Endothelial cell of umbilical vein (primary cell): ENCODE measurements around the gene TLDC2. TPM values are rescaled to one million over a fixed set of nuclear protein-coding genes. Genes with fewer than 3 reads are reported as not detected.

ENCODE experiments used
- BruUV-seq: library from RNA; stranded (reverse); fragments of 400-500 nt; replicated peaks from 2 replicates; lab custom pipeline; 2021; lab: Mats Ljungman, UMichigan
- CTCF ChIA-PET: fragments of 300-600, 350-600 bp; sonication (Branson Sonifier 250); formaldehyde crosslinking; loops from one replicate; lab custom pipeline; 2021; ENCODE audit warnings: antibody characterized with exemption, inconsistent platforms; lab: Charles Lee
- POLR2A ChIA-PET: fragments of 300-600, 350-600 bp; sonication (Branson Sonifier 250); formaldehyde crosslinking; loops from one replicate; lab custom pipeline; 2021; ENCODE audit warnings: antibody characterized with exemption, inconsistent platforms; lab: Charles Lee
- DNase-seq: peaks from one replicate; pipeline ENCODE4 v3.0.0-alpha.2; 2011; ENCODE audit warnings: low read depth, low spot score
- FAIRE-seq: peaks from 2 replicates; lab custom pipeline; 2011; peaks lifted over from hg19 to GRCh38; lab: Jason Lieb, UNC
- H2AFZ ChIP-seq: 2 replicates; pipeline ENCODE4 v1.6.0; 2012; ENCODE audit warnings: low read depth, low read length, control low read depth, inconsistent platforms
- H3K27ac ChIP-seq: 2 replicates; pipeline ENCODE4 v1.5.1; 2011; ENCODE audit warnings: low read depth, mild to moderate bottlenecking, control low read depth, low read length, moderate library complexity; ENCODE audit not compliant: insufficient read depth
- H3K27me3 ChIP-seq, 2 experiments: 2 replicates each; pipeline versions ENCODE4 v1.6.0 to v1.6.1; 2011; ENCODE audit warnings: low read length in 2 of 2, mixed read lengths in 1 of 2; ENCODE audit not compliant: control insufficient read depth in 2 of 2, insufficient read depth in 2 of 2
- H3K36me3 ChIP-seq, 2 experiments: 2 replicates in 1 of 2; 3 replicates in 1 of 2; pipeline ENCODE4 v1.5.1; 2011; ENCODE audit warnings: low read length in 2 of 2, mild to moderate bottlenecking in 1 of 2, moderate library complexity in 1 of 2; ENCODE audit not compliant: control insufficient read depth in 2 of 2, insufficient read depth in 2 of 2; ENCODE audit errors: extremely low read depth in 1 of 2
- H3K4me1 ChIP-seq: 3 replicates; pipeline ENCODE4 v1.5.1; 2011; ENCODE audit warnings: mild to moderate bottlenecking, low read length; ENCODE audit not compliant: control insufficient read depth, insufficient read depth; ENCODE audit errors: extremely low read depth
- H3K4me2 ChIP-seq: 2 replicates; pipeline ENCODE4 v1.6.1; 2011; ENCODE audit warnings: low read length, control low read depth, mixed read lengths; ENCODE audit not compliant: insufficient read depth
- H3K4me3 ChIP-seq, 3 experiments: fragments of 200-600 bp in 1 of 3; sonication (generic), shearing (Covaris generic) in 1 of 3; replicated peaks in 1 of 3; 2 replicates each; pipeline ENCODE4 v1.5.1; 2011 to 2016; ENCODE audit warnings: control low read depth in 3 of 3, low read length in 3 of 3, mild to moderate bottlenecking in 2 of 3, inconsistent platforms in 1 of 3, low read depth in 1 of 3, moderate library complexity in 1 of 3; ENCODE audit not compliant: insufficient read depth in 1 of 3
- H3K79me2 ChIP-seq: 2 replicates; pipeline ENCODE4 v1.6.0; 2012; ENCODE audit warnings: low read length, inconsistent platforms; ENCODE audit not compliant: control insufficient read depth, insufficient read depth
- H3K9ac ChIP-seq: replicated peaks from 2 replicates; pipeline ENCODE3; 2011; ENCODE audit warnings: low read length, control low read depth; ENCODE audit not compliant: insufficient read depth; ENCODE audit errors: extremely low read depth
- H3K9me1 ChIP-seq: replicated peaks from 3 replicates; pipeline ENCODE4 v1.6.0; 2011; ENCODE audit warnings: mild to moderate bottlenecking, low read length; ENCODE audit not compliant: control insufficient read depth, insufficient read depth; ENCODE audit errors: extremely low read depth
- H3K9me3 ChIP-seq: replicated peaks from 2 replicates; pipeline ENCODE4 v1.5.1; 2012; ENCODE audit warnings: low read length, inconsistent platforms; ENCODE audit not compliant: control insufficient read depth, insufficient read depth
- H4K20me1 ChIP-seq: replicated peaks from 2 replicates; pipeline ENCODE3; 2011; ENCODE audit warnings: mild to moderate bottlenecking, low read length; ENCODE audit not compliant: control insufficient read depth, insufficient read depth; ENCODE audit errors: extremely low read depth
- CTCF ChIP-seq, 2 donors: IDR thresholded peaks; 1 replicate in 1 of 2; 2 replicates in 1 of 2; pipeline ENCODE4 v1.5.1; 2011; ENCODE audit warnings: low read length in 2 of 2, mild to moderate bottlenecking in 2 of 2, moderate library complexity in 2 of 2, control low read depth in 1 of 2, inconsistent platforms in 1 of 2, low read depth in 1 of 2; ENCODE audit not compliant: insufficient read depth in 1 of 2; ENCODE audit errors: extremely low read depth in 1 of 2
- EZH2 ChIP-seq: IDR thresholded peaks from 2 replicates; pipeline ENCODE4 v1.6.1; 2012; ENCODE audit warnings: borderline replicate concordance, low read depth, mild to moderate bottlenecking, moderate library complexity, low read length, inconsistent platforms; ENCODE audit not compliant: severe bottlenecking
- FOS ChIP-seq: IDR thresholded peaks from 2 replicates; pipeline ENCODE4 v1.6.1; 2011; ENCODE audit warnings: mild to moderate bottlenecking, low read length, moderate library complexity, borderline replicate concordance; ENCODE audit not compliant: insufficient read depth
- GATA2 ChIP-seq: IDR thresholded peaks from 2 replicates; pipeline ENCODE4 v1.7.0; 2011; ENCODE audit warnings: low read depth, mild to moderate bottlenecking, moderate library complexity, mixed read lengths, low read length; ENCODE audit not compliant: insufficient read length, insufficient read depth
- JUN ChIP-seq: IDR thresholded peaks from 2 replicates; pipeline ENCODE4 v1.6.1; 2011; ENCODE audit warnings: borderline replicate concordance, low read depth; ENCODE audit not compliant: insufficient read length, insufficient read depth
- MAX ChIP-seq: IDR thresholded peaks from 2 replicates; pipeline ENCODE4 v1.6.1; 2011; ENCODE audit not compliant: insufficient read depth, insufficient read length
- MYC ChIP-seq: IDR thresholded peaks from one replicate; pipeline ENCODE4 v1.6.1; 2011; ENCODE audit warnings: mild to moderate bottlenecking, low read depth, low read length
- POLR2A ChIP-seq: IDR thresholded peaks from 2 replicates; pipeline ENCODE4 v1.6.1; 2012; ENCODE audit warnings: low read depth, mild to moderate bottlenecking, control low read depth, low read length
- POLR2AphosphoS5 ChIP-seq: IDR thresholded peaks from 2 replicates; pipeline ENCODE4 v1.6.1; 2012; ENCODE audit warnings: low read depth, mild to moderate bottlenecking, control low read depth, low read length, moderate library complexity; ENCODE audit not compliant: insufficient read depth
- dilution Hi-C: fragments of 300-500 bp; cut with MboI; formaldehyde crosslinking; loops from one replicate; pipeline ENCODE4 v1.15.0; 2019; ENCODE audit warnings: low sequenced_read_pairs; ENCODE audit not compliant: extremely low pct_ligation_motif_present
- intact Hi-C: fragments of 100-400 bp; cut with micrococcal nuclease; formaldehyde crosslinking; loops from one replicate; pipeline ENCODE4 v1.10.0; 2022
- polyA plus RNA-seq, 4 experiments: library from polyadenylated mRNA; depleted of rRNA in 3 of 4; stranded (reverse) in 3 of 4; unstranded in 1 of 4; fragments of >200 nt; gene quantifications; 2 replicates each; pipeline versions ENCODE4 v1.2.1 to v1.2.3, GENCODE V29; 2011 to 2012; ENCODE audit warnings: missing spikeins in 1 of 4
- total RNA-seq: library from RNA; stranded (reverse); gene quantifications from 2 replicates; pipeline ENCODE4 v1.2.3, GENCODE V29; 2021

Gene TLDC2
- total and polyA plus RNA-seq, 2 donors (not counting 3 experiments of a cell fraction or from before 2014, with no cell fraction given): not detected

GRCh38 chr20:36855241-36855657, 20.7 kb upstream of the TLDC2 start:
- Histone ChIP-seq H3K9ac (no peak overlapping the region), H3K27me3 (no peaks in the 10 kb centered on the region), H3K4me2 (no peak overlapping the region), H3K9me3 (no peaks in the 10 kb centered on the region), H3K4me3 (no peak overlapping the region), H4K20me1 (no peaks in the 10 kb centered on the region), H3K9me1 (no peaks in the 10 kb centered on the region), H3K79me2 (peaks cover 86% of the 10 kb centered on the region), H3K27ac (no peak overlapping the region), H3K36me3 (no peaks in the 10 kb centered on the region), H2AFZ (no peak overlapping the region), H3K4me1 (peaks cover 32% of the 10 kb centered on the region)
- no TSS peak for BruUV-seq
- dilution Hi-C loops (no loop called here), intact Hi-C loops (no loop called here)
- TF ChIP-seq CTCF (IDR thresholded peaks at IDR 0.05; ENCODE audit: extremely low read depth in 1 of 2, insufficient read depth in 1 of 2, low read depth in 1 of 2, low read length in 2 of 2) (no peak), EZH2 (no peak), MYC (no peak), MAX (no peak), POLR2A (no peak), FOS (no peak), POLR2AphosphoS5 (no peak), JUN (no peak), GATA2 (no peak)
- POLR2A ChIA-PET: interaction anchor here (0.6 kb wide), 1 partner anchor 536 kb away, joined by 3 read pairs; no protein-coding TSS in a partner anchor
- FAIRE-seq (no peak), DNase-seq (no peak)
- CTCF ChIA-PET: interaction anchor here (1.4 to 6.3 kb wide), 5 partner anchors 8 to 46 kb away, joined by 3 to 31 read pairs (median 12); a partner anchor contains a TSS
